ENCODE results near the gene UCK1. TPM values are rescaled to one million over a fixed set of nuclear protein-coding genes. Genes with fewer than 3 reads are reported as not detected.

Gene UCK1
- total and polyA plus RNA-seq, 4 donors = 13.4 to 34.1 (median 24.0) TPM

- no peak for DNase-seq (ENCODE audit: low spot score)
- peaks cover 10 to 80% (median 42%) of the 10 kb centered on the region in 4 donors for H3K36me3 ChIP-seq (ENCODE audit: control insufficient read depth in 4 of 4, insufficient read depth in 3 of 4, low read depth in 1 of 4, low read length in 3 of 4)
- WGBS = 97% methylated on average over 13 of the region's 13 CpGs
- no peak overlapping the region for H3K27ac ChIP-seq (ENCODE audit: low read depth in 1 of 2, low read length in 2 of 2)
- no peaks in the 10 kb centered on the region for H3K4me1 ChIP-seq (ENCODE audit: control insufficient read depth in 4 of 4, insufficient read depth in 4 of 4, low read length in 3 of 4)
- no peak overlapping the region for H3K4me3 ChIP-seq (ENCODE audit: low read depth in 1 of 3, low read length in 3 of 3)
- H3K9ac ChIP-seq (ENCODE audit: low read depth in 1 of 2, low read length in 2 of 2) = no peak overlapping the region
- TF ChIP-seq RXRA (IDR thresholded peaks at IDR 0.05) (no peak), TAF1 (conservative IDR thresholded peaks at IDR 0.05) (no peak), EGR1 (IDR thresholded peaks at IDR 0.05; ENCODE audit: low read depth in 2 of 2) (no peak), RAD21 (IDR thresholded peaks at IDR 0.05) (no peak), FOXA2 (IDR thresholded peaks at IDR 0.05) (no peak), GABPA (IDR thresholded peaks at IDR 0.05 in 1 of 2, conservative IDR thresholded peaks at IDR 0.05 in 1 of 2) (no peak), NR2F2 (IDR thresholded peaks at IDR 0.05) (no peak), YY1 (IDR thresholded peaks at IDR 0.05) (no peak), FOXA1 (IDR thresholded peaks at IDR 0.05) (no peak)
- TF ChIP-seq, protein P1, sequence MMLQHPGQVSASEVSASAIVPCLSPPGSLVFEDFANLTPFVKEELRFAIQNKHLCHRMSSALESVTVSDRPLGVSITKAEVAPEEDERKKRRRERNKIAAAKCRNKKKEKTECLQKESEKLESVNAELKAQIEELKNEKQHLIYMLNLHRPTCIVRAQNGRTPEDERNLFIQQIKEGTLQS (IDR thresholded peaks at IDR 0.05) = no peak
- H3K27me3 ChIP-seq (ENCODE audit: control insufficient read depth in 4 of 4, insufficient read depth in 4 of 4, low read length in 3 of 4) = no peaks in the 10 kb centered on the region
- H3K9me3 ChIP-seq (ENCODE audit: control insufficient read depth in 4 of 4, low read length in 3 of 4) = no peaks in the 10 kb centered on the region
These were observed 9.2 kb downstream of the UCK1 start for GRCh38 chr9:131521822-131522221.

GRCh38 chr9:131521203-131521602, 9.9 kb downstream of the UCK1 start:
- Histone ChIP-seq H3K9ac (ENCODE audit: low read depth in 1 of 2, low read length in 2 of 2) (no peak overlapping the region), H3K36me3 (ENCODE audit: control insufficient read depth in 4 of 4, insufficient read depth in 3 of 4, low read depth in 1 of 4, low read length in 3 of 4) (peaks cover 10 to 76% (median 43%) of the 10 kb centered on the region in 4 donors), H3K4me3 (ENCODE audit: low read depth in 1 of 3, low read length in 3 of 3) (no peak overlapping the region), H3K27me3 (ENCODE audit: control insufficient read depth in 4 of 4, insufficient read depth in 4 of 4, low read length in 3 of 4) (no peaks in the 10 kb centered on the region), H3K27ac (ENCODE audit: low read depth in 1 of 2, low read length in 2 of 2) (no peak overlapping the region), H3K4me1 (ENCODE audit: control insufficient read depth in 4 of 4, insufficient read depth in 4 of 4, low read length in 3 of 4) (no peaks in the 10 kb centered on the region), H3K9me3 (ENCODE audit: control insufficient read depth in 4 of 4, low read length in 3 of 4) (peaks cover 0 to 2% (median 0%) of the 10 kb centered on the region in 4 donors)
- WGBS = 96% methylated on average over 10 of the region's 10 CpGs
- TF ChIP-seq, protein P2, sequence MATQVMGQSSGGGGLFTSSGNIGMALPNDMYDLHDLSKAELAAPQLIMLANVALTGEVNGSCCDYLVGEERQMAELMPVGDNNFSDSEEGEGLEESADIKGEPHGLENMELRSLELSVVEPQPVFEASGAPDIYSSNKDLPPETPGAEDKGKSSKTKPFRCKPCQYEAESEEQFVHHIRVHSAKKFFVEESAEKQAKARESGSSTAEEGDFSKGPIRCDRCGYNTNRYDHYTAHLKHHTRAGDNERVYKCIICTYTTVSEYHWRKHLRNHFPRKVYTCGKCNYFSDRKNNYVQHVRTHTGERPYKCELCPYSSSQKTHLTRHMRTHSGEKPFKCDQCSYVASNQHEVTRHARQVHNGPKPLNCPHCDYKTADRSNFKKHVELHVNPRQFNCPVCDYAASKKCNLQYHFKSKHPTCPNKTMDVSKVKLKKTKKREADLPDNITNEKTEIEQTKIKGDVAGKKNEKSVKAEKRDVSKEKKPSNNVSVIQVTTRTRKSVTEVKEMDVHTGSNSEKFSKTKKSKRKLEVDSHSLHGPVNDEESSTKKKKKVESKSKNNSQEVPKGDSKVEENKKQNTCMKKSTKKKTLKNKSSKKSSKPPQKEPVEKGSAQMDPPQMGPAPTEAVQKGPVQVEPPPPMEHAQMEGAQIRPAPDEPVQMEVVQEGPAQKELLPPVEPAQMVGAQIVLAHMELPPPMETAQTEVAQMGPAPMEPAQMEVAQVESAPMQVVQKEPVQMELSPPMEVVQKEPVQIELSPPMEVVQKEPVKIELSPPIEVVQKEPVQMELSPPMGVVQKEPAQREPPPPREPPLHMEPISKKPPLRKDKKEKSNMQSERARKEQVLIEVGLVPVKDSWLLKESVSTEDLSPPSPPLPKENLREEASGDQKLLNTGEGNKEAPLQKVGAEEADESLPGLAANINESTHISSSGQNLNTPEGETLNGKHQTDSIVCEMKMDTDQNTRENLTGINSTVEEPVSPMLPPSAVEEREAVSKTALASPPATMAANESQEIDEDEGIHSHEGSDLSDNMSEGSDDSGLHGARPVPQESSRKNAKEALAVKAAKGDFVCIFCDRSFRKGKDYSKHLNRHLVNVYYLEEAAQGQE (IDR thresholded peaks at IDR 0.05) = no peak
- TF ChIP-seq, protein P3, sequence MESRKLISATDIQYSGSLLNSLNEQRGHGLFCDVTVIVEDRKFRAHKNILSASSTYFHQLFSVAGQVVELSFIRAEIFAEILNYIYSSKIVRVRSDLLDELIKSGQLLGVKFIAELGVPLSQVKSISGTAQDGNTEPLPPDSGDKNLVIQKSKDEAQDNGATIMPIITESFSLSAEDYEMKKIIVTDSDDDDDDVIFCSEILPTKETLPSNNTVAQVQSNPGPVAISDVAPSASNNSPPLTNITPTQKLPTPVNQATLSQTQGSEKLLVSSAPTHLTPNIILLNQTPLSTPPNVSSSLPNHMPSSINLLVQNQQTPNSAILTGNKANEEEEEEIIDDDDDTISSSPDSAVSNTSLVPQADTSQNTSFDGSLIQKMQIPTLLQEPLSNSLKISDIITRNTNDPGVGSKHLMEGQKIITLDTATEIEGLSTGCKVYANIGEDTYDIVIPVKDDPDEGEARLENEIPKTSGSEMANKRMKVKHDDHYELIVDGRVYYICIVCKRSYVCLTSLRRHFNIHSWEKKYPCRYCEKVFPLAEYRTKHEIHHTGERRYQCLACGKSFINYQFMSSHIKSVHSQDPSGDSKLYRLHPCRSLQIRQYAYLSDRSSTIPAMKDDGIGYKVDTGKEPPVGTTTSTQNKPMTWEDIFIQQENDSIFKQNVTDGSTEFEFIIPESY (IDR thresholded peaks at IDR 0.05) = no peak
- TF ChIP-seq FOXA2 (IDR thresholded peaks at IDR 0.05) = no peak
- TF ChIP-seq YY1 (IDR thresholded peaks at IDR 0.05) = no peak
- TF ChIP-seq, protein P4, sequence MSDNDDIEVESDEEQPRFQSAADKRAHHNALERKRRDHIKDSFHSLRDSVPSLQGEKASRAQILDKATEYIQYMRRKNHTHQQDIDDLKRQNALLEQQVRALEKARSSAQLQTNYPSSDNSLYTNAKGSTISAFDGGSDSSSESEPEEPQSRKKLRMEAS (IDR thresholded peaks at IDR 0.05) = no peak
- no peak for TF ChIP-seq TAF1 (conservative IDR thresholded peaks at IDR 0.05)
- TF ChIP-seq RAD21 (IDR thresholded peaks at IDR 0.05) = no peak
- TF ChIP-seq, protein P5, sequence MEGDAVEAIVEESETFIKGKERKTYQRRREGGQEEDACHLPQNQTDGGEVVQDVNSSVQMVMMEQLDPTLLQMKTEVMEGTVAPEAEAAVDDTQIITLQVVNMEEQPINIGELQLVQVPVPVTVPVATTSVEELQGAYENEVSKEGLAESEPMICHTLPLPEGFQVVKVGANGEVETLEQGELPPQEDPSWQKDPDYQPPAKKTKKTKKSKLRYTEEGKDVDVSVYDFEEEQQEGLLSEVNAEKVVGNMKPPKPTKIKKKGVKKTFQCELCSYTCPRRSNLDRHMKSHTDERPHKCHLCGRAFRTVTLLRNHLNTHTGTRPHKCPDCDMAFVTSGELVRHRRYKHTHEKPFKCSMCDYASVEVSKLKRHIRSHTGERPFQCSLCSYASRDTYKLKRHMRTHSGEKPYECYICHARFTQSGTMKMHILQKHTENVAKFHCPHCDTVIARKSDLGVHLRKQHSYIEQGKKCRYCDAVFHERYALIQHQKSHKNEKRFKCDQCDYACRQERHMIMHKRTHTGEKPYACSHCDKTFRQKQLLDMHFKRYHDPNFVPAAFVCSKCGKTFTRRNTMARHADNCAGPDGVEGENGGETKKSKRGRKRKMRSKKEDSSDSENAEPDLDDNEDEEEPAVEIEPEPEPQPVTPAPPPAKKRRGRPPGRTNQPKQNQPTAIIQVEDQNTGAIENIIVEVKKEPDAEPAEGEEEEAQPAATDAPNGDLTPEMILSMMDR (IDR thresholded peaks at IDR 0.05; ENCODE audit: low read depth, low read length, missing input control) = no peak
- TF ChIP-seq, protein P1 (IDR thresholded peaks at IDR 0.05) = no peak
- TF ChIP-seq EGR1 (IDR thresholded peaks at IDR 0.05; ENCODE audit: low read depth in 2 of 2) = no peak
- no peak for TF ChIP-seq FOXA1 (IDR thresholded peaks at IDR 0.05)
- TF ChIP-seq HNF4A (conservative IDR thresholded peaks at IDR 0.05) = no peak
- DNase-seq (ENCODE audit: low spot score) = no peak

Measured in liver (tissue), 9 donors.